ENCODE measurements around the gene KRTAP5-6. TPM values are rescaled to one million over a fixed set of nuclear protein-coding genes. Genes with fewer than 3 reads are reported as not detected.
"Not testable (repeated sequence)": the region's sequence is repeated elsewhere in the genome, so short reads cannot be mapped to it uniquely, and the experiment has no call there.

Gene KRTAP5-6
- total RNA-seq, 2 donors from 2014 or later: not detected

GRCh38 chr11:1684886-1685874 lies 11.8 kb upstream of the KRTAP5-6 start:
- H3K9me3 Mint-ChIP-seq; DNase-seq (ENCODE audit: low spot score); H3K4me3 Mint-ChIP-seq; H3K27ac Mint-ChIP-seq; H3K36me3 Mint-ChIP-seq: not testable (repeated sequence)
- Mint-ChIP-seq H3K4me1 (ENCODE audit: low read depth in 2 of 2) (peaks cover 6 to 16% of the 10 kb centered on the region in 2 donors), H3K27me3 (peaks cover 12 to 21% of the 10 kb centered on the region in 2 donors)
- ATAC-seq: peak in 1 of 2 donors; percentile 50

DNA sequence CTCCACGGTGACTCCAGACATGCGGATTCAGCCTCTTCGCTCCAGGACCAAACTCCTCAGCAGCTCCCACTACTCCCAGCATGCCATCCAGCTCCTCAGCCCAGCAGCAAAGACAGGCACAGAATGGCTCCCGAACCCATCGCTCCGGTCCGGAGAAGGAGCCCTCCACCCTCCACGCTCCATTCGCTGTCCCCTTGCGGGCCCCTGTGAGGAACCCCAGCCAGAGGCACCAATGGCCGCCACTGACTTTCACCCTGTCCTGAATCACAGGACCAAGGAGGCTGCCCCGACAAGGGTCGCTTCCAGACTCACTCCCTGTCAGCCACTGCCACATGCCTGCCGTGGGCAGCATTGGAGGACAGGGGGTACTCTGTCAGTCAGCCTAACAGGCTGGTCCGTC lies 10.8 kb upstream of the KRTAP5-6 start:
- not testable (repeated sequence) for ATAC-seq; H3K27ac Mint-ChIP-seq; DNase-seq (ENCODE audit: low spot score); H3K36me3 Mint-ChIP-seq; H3K4me3 Mint-ChIP-seq; H3K9me3 Mint-ChIP-seq
- H3K4me1 Mint-ChIP-seq (ENCODE audit: low read depth in 2 of 2): peaks cover 12 to 24% of the 10 kb centered on the region in 2 donors
- peaks cover 17 to 21% of the 10 kb centered on the region in 2 donors for H3K27me3 Mint-ChIP-seq

- DNase-seq (ENCODE audit: low spot score); H3K4me3 Mint-ChIP-seq; H3K36me3 Mint-ChIP-seq; H3K9me3 Mint-ChIP-seq; H3K27ac Mint-ChIP-seq: not testable (repeated sequence)
- H3K4me1 Mint-ChIP-seq (ENCODE audit: low read depth in 2 of 2): peaks cover 17 to 32% of the 10 kb centered on the region in 2 donors
- peak; percentile 56 to 57 for ATAC-seq
- H3K27me3 Mint-ChIP-seq: peaks cover 7 to 18% of the 10 kb centered on the region in 2 donors
These were observed 8.6 kb upstream of the KRTAP5-6 start for GRCh38 chr11:1688336-1688947.

GRCh38 chr11:1689250-1690166 lies 7.5 kb upstream of the KRTAP5-6 start:
- Mint-ChIP-seq H3K4me3 (peak overlapping the region; percentile 45), H3K27me3 (peaks cover 7 to 21% of the 10 kb centered on the region in 2 donors), H3K27ac (peak overlapping the region in 1 of 2 donors; percentile 41), H3K4me1 (ENCODE audit: low read depth in 2 of 2) (peaks cover 23 to 35% of the 10 kb centered on the region in 2 donors)
- not testable (repeated sequence) for ATAC-seq; DNase-seq (ENCODE audit: low spot score); H3K36me3 Mint-ChIP-seq; H3K9me3 Mint-ChIP-seq

GRCh38 chr11:1690167-1691025 lies 6.6 kb upstream of the KRTAP5-6 start:
- H3K36me3 Mint-ChIP-seq: no peaks in the 10 kb centered on the region
- peaks cover 23 to 35% of the 10 kb centered on the region in 2 donors for H3K4me1 Mint-ChIP-seq (ENCODE audit: low read depth in 2 of 2)
- H3K9me3 Mint-ChIP-seq: no peaks in the 10 kb centered on the region
- H3K27ac Mint-ChIP-seq: peak overlapping the region; percentile 41 to 46
- DNase-seq (ENCODE audit: low spot score): no peak
- H3K4me3 Mint-ChIP-seq: peak overlapping the region; percentile 45
- peaks cover 7 to 19% of the 10 kb centered on the region in 2 donors for H3K27me3 Mint-ChIP-seq
- ATAC-seq: peak; percentile 2 to 29

DNA sequence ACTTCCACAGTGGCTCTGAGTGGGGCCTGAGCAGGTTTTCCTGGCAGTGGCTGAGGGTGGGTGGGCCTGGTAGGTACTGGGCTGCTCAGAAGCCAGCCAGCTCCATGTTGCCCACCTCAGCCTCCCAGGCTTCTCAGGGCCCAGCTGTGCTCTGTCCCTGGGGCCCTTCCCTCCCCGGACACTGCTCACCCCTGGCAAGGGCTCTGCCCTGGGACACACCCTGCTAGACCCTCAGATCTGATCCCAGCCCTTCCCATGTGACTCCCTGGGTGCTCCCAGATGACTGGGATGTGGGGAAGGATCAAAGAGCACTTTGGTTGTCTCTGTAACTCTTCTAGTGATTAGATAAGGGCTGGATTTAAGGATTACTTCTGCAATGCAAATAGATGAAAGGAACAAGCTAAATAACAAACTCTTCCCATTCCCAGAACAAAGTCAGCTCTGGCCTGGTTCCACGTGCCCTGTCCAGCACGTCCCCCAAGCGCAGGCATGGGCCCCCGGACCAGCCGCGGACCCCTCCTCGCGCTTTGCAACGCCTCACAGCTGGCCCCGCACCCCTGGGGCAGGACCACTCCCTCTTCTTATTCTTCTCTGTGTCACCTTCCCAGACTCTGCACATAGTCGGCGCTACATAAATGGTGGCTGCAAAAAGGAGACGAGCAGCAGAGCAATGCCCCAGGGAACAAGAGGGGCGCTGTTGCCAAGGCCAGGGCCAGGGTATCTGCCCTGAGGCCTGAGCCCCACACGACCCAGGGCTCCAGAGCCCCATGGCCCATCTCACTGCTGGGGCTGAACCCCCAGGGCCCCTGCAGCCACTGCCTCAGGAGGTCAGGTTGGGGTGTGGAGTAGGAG lies 5.7 kb upstream of the KRTAP5-6 start:
- H3K4me1 Mint-ChIP-seq (ENCODE audit: low read depth in 2 of 2): peaks cover 29 to 39% of the 10 kb centered on the region in 2 donors
- H3K9me3 Mint-ChIP-seq: no peaks in the 10 kb centered on the region

DNA sequence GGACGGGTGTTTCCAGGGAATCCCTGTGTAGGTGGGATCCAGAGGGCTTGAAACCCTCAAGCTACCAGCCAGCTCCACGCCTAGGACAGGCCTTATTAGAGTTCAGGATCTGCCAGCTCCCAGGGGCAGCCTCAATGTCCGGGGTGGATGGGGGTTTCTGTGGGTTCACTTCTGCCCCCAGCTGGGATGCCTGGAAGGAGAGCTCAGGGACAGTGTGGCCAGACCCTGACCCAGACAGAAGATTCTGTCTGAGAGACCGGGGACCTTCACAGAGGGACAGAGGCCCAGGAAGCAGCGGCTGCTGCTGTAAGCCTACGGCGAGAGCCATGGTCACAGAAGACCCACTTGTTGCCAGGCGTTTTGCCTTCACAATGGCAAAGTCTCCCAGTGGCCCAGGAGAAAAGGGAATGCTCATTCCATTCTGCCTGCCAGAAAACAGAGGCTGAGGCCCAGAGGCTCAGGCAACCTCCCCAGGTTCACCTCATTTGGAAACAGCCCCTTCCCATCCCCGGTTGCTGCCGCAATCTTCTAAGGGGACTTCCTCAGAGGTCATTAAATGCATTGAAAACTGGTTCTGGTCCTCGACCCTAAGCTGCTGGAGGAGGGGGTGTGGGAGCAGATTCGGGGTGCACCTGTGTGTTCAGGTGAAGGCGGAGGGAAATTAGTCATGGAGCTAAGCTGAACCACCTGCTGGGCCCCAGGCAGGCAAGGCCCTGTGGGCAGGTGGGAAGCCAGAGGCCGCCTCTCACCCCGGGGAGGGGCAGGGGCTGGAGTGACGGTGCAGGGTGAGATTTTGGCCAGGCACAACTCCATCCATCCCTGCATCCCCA lies 4.9 kb upstream of the KRTAP5-6 start:
- H3K36me3 Mint-ChIP-seq: no peaks in the 10 kb centered on the region
- peak overlapping the region in 1 of 2 donors; percentile 46 for H3K27ac Mint-ChIP-seq
- DNase-seq (ENCODE audit: low spot score): no peak
- no peaks in the 10 kb centered on the region for H3K9me3 Mint-ChIP-seq
- no peak overlapping the region for H3K4me3 Mint-ChIP-seq
- peaks cover 7 to 16% of the 10 kb centered on the region in 2 donors for H3K27me3 Mint-ChIP-seq
- no peak for ATAC-seq
- peaks cover 33 to 41% of the 10 kb centered on the region in 2 donors for H3K4me1 Mint-ChIP-seq (ENCODE audit: low read depth in 2 of 2)

More for the DNA sequence above, 5.7 kb upstream of the KRTAP5-6 start:
- Mint-ChIP-seq H3K27me3 (peaks cover 7 to 16% of the 10 kb centered on the region in 2 donors), H3K27ac (peak overlapping the region in 1 of 2 donors; percentile 46), H3K4me3 (no peak overlapping the region), H3K36me3 (no peaks in the 10 kb centered on the region)
- ATAC-seq (no peak), DNase-seq (ENCODE audit: low spot score) (no peak)

- H3K36me3 Mint-ChIP-seq: no peaks in the 10 kb centered on the region
- no peaks in the 10 kb centered on the region for H3K9me3 Mint-ChIP-seq
- peak overlapping the region; percentile 40 for H3K4me3 Mint-ChIP-seq
- H3K4me1 Mint-ChIP-seq (ENCODE audit: low read depth in 2 of 2): peaks cover 33 to 43% of the 10 kb centered on the region in 2 donors
- H3K27ac Mint-ChIP-seq: no peak overlapping the region
- peaks cover 7 to 16% of the 10 kb centered on the region in 2 donors for H3K27me3 Mint-ChIP-seq
- ATAC-seq (no peak), DNase-seq (ENCODE audit: low spot score) (no peak)
These were observed 4.2 kb upstream of the KRTAP5-6 start for GRCh38 chr11:1692708-1693326.

GRCh38 chr11:1693327-1694063 lies 3.5 kb upstream of the KRTAP5-6 start:
- peaks cover 30 to 41% of the 10 kb centered on the region in 2 donors for H3K4me1 Mint-ChIP-seq (ENCODE audit: low read depth in 2 of 2)
- ATAC-seq: peak in 1 of 2 donors; percentile 55
- no peaks in the 10 kb centered on the region for H3K36me3 Mint-ChIP-seq
- peaks cover 4% of the 10 kb centered on the region for H3K9me3 Mint-ChIP-seq
- H3K27ac Mint-ChIP-seq: peak overlapping the region; percentile 47 to 57
- H3K4me3 Mint-ChIP-seq: peak overlapping the region; percentile 40
- peaks cover 3 to 17% of the 10 kb centered on the region in 2 donors for H3K27me3 Mint-ChIP-seq
- peak; percentile 73 for DNase-seq (ENCODE audit: low spot score)

GRCh38 chr11:1694064-1694845 lies 2.7 kb upstream of the KRTAP5-6 start:
- peaks cover 0 to 15% of the 10 kb centered on the region in 2 donors for H3K27me3 Mint-ChIP-seq
- H3K4me3 Mint-ChIP-seq: no peak overlapping the region
- H3K36me3 Mint-ChIP-seq: no peaks in the 10 kb centered on the region
- peak overlapping the region; percentile 47 to 57 for H3K27ac Mint-ChIP-seq
- H3K9me3 Mint-ChIP-seq: peaks cover 4% of the 10 kb centered on the region
- peak; percentile 87 to 92 for ATAC-seq
- peaks cover 28 to 36% of the 10 kb centered on the region in 2 donors for H3K4me1 Mint-ChIP-seq (ENCODE audit: low read depth in 2 of 2)
- DNase-seq (ENCODE audit: low spot score): peak; percentile 87

Data from natural killer cell treated with Interleukin-12 subunit alpha and Interleukin-12 subunit beta and Interleukin-15 and Interleukin-18, amount 100 ng/mL, for 72 hours (primary cell).